Iris pigment epithelial cell (primary cell): Measurements from ENCODE around the gene FDX2.

Experiments
- DNase-seq: peaks from one replicate; pipeline ENCODE4 v3.0.0-alpha.2; 2011; ENCODE audit warnings: low read depth

FDX2 gene

DNA sequence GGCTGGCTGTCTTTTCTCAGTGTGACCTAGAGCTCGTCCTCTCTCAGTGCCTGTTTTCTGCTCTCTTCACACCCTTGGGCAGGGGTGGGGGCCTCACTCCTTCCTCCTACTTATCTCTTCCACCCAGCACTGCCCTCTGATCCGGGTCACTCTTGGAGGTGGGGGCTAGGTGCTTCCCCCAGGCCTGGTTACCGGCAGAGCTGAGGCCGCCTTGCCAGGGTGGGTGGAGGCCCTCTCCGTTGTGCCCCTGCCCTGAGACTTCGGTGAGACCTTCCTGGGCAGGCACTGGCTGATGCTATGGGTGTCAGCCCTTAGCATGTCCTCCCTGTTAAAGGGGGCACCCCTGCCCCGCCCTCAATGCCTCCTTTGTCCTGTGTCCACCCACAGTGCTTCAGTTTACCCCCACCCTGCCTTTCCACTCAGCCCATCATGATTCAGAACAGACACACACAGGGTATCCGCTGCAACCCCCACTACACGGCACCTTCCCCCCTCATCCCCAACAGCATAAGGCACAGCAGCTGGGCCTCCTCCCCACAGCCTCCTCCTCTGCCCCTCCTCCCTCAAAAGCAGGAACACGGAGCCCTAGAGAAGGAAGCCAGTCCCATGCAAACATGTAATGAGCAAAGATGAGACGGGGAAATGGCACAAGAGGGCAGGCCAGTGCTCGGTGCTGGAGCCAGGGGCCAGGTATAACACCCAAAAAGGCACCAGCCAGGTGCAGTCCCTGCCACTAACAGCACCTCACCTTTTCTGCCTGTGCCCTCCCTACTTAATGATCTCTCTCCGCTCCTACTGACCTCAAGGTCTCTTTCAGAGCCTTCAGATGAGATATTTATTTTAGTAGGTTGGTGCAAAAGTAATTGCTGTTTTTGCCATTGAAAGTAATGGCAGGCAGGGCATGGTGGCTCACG is 16.0 kb downstream of the FDX2 start:
- no peak for DNase-seq

DNA sequence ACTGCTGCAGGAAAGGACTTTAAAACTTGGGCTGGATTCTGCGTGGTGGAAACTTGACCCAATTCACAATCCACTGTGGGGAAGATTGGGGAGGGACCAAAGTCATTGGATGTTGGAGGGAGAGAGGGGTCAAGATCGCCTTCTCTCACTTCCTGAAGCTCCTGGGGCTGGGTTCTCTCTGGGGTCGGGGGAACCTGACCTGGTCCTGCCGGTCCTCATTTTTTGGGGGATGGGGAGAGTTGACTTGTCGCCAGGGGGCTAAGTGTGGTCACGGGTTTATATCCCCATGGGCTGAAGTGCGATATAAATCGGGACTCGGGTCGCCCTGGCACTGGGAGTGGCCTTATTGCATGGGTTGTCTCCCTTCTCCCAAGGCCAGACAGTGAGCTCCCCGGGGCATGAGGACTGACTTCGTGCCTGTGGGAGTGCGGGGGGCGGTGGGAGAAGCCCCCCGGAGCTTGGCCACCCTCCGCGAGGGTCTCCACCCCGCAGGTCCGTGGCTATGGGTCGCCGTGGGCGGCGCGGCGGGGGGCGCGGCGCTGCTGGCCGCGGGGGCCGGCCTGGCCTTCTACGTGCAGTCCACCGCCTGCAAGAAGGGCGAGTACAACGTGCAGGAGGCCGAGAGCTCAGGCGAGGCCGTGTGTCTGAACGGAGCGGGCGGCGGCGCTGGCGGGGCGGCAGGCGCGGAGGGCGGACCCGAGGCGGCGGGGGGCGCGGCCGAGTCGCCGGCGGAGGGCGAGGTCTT is 19.8 kb downstream of the FDX2 start:
- DNase-seq: no peak

DNA sequence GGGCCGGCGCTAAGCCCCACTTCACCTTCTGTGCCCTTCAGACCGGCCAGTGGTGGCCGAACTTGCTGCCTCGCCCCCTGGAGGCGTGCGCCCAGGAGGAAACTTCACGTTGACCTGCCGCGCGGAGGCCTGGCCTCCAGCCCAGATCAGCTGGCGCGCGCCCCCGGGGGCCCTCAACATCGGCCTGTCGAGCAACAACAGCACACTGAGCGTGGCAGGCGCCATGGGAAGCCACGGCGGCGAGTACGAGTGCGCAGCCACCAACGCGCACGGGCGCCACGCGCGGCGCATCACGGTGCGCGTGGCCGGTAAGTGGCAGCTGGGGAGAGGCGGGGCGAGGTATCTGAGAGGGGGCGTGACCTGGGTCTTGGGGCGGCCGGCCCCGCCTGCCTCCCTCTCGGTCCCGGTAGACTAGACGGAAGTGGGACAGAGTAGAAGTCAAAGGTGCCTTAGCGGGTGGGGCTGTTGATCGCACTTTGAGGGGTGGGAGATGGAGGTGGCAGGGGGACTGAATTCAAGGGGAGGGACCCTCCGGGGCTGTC is 20.4 kb downstream of the FDX2 start:
- no peak for DNase-seq

DNA sequence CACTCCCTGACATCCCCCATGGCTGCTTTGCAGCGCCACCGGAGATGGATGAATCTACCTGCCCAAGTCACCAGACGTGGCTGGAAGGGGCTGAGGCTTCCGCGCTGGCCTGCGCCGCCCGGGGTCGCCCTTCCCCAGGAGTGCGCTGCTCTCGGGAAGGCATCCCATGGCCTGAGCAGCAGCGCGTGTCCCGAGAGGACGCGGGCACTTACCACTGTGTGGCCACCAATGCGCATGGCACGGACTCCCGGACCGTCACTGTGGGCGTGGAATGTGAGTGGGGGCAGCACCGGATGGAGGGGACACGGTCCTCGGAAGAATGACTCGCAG is 21.5 kb downstream of the FDX2 start:
- DNase-seq: no peak

DNA sequence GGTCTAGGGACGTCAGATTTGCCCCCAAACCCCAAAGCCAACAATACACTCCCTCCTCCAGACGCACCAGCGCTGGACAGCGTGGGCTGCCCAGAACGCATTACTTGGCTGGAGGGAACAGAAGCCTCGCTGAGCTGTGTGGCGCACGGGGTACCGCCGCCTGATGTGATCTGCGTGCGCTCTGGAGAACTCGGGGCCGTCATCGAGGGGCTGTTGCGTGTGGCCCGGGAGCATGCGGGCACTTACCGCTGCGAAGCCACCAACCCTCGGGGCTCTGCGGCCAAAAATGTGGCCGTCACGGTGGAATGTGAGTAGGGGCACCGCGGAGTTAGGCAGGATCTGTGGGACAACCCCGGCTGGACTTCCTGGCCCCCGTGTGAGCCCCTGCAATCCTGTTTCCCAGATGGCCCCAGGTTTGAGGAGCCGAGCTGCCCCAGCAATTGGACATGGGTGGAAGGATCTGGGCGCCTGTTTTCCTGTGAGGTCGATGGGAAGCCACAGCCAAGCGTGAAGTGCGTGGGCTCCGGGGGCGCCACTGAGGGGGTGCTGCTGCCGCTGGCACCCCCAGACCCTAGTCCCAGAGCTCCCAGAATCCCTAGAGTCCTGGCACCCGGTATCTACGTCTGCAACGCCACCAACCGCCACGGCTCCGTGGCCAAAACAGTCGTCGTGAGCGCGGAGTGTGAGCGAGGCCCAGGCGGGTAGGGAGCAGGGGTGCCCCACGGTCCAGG is 22.0 kb downstream of the FDX2 start:
- DNase-seq: no peak

DNA sequence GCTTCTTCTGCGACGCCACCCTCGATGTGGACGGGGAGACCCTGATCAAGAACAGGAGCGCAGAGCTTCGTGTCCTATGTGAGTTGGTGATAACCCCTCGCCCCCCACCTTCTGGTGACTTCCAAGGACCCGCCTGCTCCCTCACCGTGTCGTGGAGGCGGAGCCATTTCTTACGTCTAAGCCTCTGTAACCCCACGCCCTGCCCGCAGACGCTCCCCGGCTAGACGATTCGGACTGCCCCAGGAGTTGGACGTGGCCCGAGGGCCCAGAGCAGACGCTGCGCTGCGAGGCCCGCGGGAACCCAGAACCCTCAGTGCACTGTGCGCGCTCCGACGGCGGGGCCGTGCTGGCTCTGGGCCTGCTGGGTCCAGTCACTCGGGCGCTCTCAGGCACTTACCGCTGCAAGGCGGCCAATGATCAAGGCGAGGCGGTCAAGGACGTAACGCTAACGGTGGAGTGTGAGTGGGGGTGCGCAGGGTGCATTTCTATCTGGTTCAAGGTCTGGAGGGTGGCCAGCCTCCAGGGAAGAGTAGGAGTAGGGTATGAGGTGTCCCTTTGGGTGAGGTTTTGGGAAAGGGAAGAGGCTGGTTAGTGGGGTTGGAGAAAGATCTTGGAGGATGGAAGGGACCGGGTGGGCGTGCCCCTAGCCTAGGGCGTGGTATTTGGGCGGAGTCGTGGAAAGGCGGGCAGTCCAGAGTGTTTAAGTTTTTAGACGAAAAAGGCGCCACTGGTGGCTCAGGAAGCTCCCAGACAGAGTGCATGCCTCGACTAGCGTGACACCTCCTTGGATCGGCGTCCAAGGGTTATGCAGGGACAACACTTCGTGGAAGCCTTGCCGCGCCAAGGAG is 22.8 kb downstream of the FDX2 start:
- no peak for DNase-seq

DNA sequence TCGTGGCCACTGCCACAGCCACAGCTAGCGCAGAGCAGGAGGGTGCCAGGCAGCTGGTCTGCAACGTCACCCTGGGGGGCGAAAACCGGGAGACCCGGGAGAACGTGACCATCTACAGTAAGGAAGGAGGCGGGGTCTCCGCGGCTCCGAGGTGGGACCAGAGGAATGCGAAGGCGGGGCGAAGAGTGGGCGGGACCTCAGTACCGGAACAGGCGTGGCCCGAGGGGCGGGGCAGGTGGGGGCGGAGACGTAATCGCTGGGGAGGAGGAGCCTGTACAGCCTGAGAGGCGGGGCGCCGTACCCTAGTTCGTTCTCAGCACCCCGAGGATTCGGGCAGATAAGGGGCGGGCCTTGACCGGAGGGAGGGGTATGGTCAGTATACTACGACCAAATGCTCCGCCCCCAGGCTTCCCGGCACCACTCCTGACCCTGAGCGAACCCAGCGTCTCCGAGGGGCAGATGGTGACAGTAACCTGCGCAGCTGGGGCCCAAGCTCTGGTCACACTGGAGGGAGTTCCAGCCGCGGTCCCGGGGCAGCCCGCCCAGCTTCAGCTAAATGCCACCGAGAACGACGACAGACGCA is 23.5 kb downstream of the FDX2 start:
- peak; percentile 78 for DNase-seq

DNA sequence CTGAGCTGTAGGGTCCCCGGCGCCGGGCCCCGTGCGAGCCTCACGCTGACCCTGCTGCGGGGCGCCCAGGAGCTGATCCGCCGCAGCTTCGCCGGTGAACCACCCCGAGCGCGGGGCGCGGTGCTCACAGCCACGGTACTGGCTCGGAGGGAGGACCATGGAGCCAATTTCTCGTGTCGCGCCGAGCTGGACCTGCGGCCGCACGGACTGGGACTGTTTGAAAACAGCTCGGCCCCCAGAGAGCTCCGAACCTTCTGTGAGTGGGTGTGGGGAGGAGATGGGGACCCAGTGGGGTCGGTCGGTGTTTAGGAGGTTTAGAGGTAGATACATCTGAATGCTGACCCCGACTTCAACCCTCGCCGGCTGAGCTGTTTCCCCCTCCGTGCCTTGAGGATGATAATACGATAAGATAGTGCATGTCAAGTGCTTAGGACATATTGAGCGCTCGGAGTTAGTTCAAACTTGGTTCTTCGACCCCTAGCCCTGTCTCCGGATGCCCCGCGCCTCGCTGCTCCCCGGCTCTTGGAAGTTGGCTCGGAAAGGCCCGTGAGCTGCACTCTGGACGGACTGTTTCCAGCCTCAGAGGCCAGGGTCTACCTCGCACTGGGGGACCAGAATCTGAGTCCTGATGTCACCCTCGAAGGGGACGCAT is 24.1 kb downstream of the FDX2 start:
- DNase-seq: no peak

DNA sequence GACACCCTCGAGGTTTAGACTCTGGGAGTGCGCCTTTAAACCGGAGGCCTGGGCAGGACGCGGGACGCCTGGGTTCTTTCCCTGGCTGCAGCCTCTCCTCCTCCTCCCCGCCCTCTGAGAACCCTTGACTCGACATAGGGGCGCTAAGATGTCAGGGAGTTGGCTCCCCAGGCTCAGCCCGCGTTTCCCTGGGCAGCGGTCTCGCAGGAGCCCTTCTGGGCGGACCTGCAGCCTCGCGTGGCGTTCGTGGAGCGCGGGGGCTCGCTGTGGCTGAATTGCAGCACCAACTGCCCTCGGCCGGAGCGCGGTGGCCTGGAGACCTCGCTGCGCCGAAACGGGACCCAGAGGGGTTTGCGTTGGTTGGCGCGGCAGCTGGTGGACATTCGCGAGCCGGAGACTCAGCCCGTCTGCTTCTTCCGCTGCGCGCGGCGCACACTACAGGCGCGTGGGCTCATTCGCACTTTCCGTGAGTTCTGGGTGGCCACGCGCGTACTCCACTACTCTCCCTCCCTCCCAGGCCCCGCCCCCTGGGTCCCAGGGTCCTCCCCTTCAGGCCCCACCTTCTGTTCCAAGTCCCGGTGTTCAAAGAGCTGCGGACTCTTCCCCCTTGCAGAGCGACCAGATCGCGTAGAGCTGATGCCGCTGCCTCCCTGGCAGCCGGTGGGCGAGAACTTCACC is 24.8 kb downstream of the FDX2 start:
- DNase-seq: peak; percentile 41

DNA sequence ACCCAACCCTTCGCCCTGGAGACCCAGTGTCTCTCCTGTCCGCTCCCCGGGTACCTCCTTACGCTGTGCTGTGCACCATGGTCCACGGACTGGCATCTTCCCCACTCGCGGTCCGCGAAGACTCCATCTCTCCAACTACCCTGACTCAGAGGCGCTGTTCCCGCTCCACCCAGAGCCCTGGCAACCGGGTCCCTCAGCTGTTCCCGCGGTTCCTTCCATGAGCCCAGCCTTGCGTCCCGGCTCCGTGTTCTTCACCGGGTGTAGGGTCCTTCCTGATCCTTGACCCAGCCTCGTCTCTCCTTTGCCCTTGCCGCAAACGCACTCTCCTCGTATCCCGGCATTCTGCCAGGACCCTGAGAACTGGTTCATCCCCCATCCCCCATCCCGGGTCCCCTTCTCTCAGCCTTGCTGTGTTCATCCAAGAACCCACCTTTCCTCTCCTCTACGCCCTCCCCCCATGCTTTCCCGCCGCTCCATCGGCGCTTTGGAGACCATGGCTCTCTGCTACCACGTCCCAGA is 25.4 kb downstream of the FDX2 start:
- no peak for DNase-seq

DNA sequence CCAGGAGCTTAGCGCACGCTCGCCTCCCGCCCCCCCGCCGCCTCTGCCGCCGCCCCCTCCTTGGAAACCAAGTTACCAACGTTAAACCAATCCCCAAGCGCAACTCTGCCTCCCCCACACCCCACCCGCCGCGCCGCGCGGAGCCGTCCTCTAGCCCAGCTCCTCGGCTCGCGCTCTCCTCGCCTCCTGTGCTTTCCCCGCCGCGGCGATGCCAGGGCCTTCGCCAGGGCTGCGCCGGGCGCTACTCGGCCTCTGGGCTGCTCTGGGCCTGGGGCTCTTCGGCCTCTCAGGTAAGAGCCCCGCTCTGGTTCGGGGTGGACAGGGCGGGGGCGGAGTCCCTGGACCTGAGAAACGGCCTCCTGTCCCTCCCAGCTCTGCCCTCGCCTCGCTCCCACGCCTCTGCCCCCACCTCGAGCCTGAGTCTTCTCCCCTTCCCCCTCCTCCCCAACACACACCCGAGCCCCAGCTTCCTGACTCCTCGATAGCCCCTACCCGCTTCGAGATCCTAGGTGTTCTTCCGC is 25.9 kb downstream of the FDX2 start, which contains the start of gene ICAM5:
Gene ICAM5 (plus strand): TSS at position 117 of the 521 bp plus-strand sequence. CDS start 92 bp downstream, at position 209.
- DNase-seq: no peak

DNA sequence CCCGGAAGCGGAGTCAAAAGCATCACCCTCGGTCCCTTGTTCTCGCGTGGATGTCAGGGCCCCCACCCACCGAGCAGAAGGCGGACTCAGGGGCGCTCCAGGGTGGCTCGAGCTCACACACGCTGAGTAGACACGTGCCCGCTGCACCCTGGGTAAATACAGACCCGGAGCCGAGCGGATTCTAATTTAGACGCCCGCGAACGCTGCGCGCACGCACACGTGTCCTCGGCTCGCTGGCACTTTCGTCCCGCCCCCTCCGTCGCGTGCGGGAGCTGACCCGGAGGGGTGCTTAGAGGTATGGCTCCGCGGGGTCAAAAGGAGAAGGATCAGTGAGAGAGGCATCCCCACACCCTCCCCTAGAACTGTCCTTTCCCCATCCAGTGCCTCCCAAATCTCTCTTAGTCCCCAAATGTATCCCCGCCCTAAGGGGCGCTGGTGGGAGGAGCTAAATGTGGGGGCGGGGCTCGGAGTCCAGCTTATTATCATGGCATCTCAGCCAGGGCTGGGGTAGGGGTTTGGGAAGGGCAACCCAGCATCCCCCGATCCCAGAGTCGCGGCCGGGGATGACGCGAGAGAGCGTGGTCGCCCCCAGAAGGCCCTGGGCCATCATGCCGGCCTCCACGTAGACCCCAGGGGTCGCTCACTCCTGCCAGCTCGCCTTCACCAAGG is 26.5 kb downstream of the FDX2 start:
- DNase-seq: peak; percentile 63

DNA sequence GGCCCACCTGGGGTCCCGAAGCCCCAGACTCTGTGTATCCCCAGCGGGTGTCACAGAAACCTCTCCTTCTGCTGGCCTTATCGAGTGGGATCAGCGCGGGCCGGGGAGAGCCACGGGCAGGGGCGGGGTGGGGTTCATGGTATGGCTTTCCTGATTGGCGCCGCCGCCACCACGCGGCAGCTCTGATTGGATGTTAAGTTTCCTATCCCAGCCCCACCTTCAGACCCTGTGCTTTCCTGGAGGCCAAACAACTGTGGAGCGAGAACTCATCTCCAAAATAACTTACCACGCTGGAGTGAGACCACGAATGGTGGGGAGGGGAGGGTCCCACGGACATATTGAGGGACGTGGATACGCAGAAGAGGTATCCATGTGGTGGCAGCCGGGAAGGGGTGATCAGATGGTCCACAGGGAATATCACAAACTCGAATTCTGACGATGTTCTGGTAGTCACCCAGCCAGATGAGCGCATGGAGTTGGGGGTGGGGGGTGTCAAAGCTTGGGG is 27.1 kb downstream of the FDX2 start:
- DNase-seq: peak; percentile 83

DNA sequence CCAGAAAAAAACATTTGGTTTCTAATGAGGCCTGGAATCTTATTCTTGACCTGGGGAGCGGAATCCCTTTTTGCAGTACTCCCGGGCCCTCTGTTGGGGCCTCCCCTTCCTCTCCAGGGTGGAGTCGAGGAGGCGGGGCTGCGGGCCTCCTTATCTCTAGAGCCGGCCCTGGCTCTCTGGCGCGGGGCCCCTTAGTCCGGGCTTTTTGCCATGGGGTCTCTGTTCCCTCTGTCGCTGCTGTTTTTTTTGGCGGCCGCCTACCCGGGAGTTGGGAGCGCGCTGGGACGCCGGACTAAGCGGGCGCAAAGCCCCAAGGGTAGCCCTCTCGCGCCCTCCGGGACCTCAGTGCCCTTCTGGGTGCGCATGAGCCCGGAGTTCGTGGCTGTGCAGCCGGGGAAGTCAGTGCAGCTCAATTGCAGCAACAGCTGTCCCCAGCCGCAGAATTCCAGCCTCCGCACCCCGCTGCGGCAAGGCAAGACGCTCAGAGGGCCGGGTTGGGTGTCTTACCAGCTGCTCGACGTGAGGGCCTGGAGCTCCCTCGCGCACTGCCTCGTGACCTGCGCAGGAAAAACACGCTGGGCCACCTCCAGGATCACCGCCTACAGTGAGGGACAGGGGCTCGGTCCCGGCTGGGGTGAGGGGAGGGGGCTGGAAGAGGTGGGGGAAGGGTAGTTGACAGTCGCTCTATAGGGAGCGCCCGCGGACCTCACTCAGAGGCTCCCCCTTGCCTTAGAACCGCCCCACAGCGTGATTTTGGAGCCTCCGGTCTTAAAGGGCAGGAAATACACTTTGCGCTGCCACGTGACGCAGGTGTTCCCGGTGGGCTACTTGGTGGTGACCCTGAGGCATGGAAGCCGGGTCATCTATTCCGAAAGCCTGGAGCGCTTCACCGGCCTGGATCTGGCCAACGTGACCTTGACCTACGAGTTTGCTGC is 28.7 kb downstream of the FDX2 start, which contains the start of gene ICAM4:
Gene ICAM4 (plus strand): TSS at position 153 of the 935 bp plus-strand sequence. CDS start 58 bp downstream, at position 211.
- peak; percentile 70 for DNase-seq

DNA sequence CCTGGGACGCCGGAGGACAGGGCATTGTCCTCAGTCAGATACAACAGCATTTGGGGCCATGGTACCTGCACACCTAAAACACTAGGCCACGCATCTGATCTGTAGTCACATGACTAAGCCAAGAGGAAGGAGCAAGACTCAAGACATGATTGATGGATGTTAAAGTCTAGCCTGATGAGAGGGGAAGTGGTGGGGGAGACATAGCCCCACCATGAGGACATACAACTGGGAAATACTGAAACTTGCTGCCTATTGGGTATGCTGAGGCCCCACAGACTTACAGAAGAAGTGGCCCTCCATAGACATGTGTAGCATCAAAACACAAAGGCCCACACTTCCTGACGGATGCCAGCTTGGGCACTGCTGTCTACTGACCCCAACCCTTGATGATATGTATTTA is 30.4 kb downstream of the FDX2 start:
- DNase-seq: no peak

DNA sequence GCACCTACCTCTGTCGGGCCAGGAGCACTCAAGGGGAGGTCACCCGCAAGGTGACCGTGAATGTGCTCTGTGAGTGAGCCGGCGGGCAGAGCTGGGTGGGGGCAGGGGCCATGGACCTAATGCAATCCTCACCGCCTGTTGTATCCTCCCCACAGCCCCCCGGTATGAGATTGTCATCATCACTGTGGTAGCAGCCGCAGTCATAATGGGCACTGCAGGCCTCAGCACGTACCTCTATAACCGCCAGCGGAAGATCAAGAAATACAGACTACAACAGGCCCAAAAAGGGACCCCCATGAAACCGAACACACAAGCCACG is 30.9 kb downstream of the FDX2 start:
- no peak for DNase-seq
